Activated T-helper 17 cell treated with anti-CD3 and anti-CD28 coated beads, Interleukin-2, amount 50 U/mL, for 72 hours (primary cell): ENCODE results near the gene ALOX12B. TPM values are rescaled to one million over a fixed set of nuclear protein-coding genes. Genes with fewer than 3 reads are reported as not detected.
"Not testable (repeated sequence)": the region's sequence is repeated elsewhere in the genome, so short reads cannot be mapped to it uniquely, and the experiment has no call there.

ENCODE experiments used
- ATAC-seq: fragments of 150-1000 bp; cut with Tn5 transposase; replicated peaks from 2 replicates; pipeline ENCODE4 v1.10.0; 2021; ENCODE audit warnings: mild to moderate bottlenecking, moderate library complexity
- H3K27ac Mint-ChIP-seq: one replicate; pipeline ENCODE4 v1.8.0; 2022; ENCODE audit warnings: mixed read lengths
- H3K27me3 Mint-ChIP-seq: one replicate; pipeline ENCODE4 v1.8.0; 2022; ENCODE audit warnings: mixed read lengths
- H3K36me3 Mint-ChIP-seq: one replicate; pipeline ENCODE4 v1.8.0; 2022; ENCODE audit warnings: low read depth, mild to moderate bottlenecking, mixed read lengths
- H3K4me1 Mint-ChIP-seq: one replicate; pipeline ENCODE4 v1.8.0; 2022; ENCODE audit warnings: mixed read lengths
- H3K4me3 Mint-ChIP-seq: one replicate; pipeline ENCODE4 v1.8.0; 2022; ENCODE audit warnings: mild to moderate bottlenecking, mixed read lengths
- H3K9me3 Mint-ChIP-seq: one replicate; pipeline ENCODE4 v1.8.0; 2022; ENCODE audit warnings: mixed read lengths
- total RNA-seq, 2 donors: library from RNA; stranded (reverse); gene quantifications; one replicate each; pipeline ENCODE4 v1.2.3, GENCODE V29; 2022

ALOX12B gene
- total RNA-seq, 2 donors from 2014 or later: 1.1 to 6.2 TPM

DNA sequence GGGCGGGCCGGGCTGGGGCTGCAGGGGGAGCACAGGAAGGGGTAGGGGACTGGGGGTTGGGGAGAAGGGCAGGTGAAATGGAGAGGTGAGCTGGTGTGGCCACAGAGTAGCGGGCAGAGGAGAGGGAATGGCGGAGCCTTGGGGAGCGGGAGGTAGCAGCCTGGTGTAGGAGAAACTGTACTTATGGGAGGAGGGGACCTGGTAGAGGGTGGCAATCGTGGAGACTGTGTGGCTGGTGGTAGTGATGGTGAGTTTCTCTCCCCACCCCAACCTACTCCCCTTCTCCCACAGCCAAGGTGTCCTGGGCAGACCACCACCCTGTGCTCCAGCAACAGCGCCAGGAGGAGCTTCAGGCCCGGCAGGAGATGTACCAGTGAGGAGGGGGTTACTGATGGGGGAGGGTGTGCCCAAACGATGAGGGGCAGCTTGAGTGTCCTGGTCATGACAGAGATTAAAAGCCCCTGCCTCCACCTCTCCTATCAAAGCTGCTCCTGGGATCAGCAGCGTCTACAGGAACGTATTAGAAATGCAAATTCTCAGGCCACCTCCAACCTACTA, 47.8 kb downstream of the ALOX12B start:
- Mint-ChIP-seq H3K27me3 (peaks cover 21% of the 10 kb centered on the region), H3K9me3 (no peaks in the 10 kb centered on the region)
- no peak for ATAC-seq

DNA sequence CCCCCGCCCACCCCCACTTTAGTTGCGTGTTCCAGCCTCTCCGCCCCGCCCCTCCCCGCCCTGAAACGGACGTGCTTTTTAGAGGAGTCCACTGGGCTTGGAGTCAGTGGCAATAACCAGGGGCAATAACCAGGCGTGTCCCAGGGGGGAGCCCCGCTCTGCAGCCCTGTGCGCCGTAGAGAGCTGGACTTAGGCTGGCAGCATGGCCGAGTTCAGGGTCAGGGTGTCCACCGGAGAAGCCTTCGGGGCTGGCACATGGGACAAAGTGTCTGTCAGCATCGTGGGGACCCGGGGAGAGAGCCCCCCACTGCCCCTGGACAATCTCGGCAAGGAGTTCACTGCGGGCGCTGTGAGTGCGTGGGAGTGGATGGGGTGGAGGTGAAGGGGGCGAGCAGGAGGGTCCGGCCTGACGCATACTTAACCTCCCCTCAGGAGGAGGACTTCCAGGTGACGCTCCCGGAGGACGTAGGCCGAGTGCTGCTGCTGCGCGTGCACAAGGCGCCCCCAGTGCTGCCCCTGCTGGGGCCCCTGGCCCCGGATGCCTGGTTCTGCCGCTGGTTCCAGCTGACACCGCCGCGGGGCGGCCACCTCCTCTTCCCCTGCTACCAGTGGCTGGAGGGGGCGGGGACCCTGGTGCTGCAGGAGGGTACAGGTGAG, 48.4 kb downstream of the ALOX12B start, which contains the start of gene ALOX15B:
ALOX15B (plus strand) TSS at position 106 of the 657 bp plus-strand sequence; CDS start at position 203, 97 bp downstream.
- Mint-ChIP-seq H3K27me3 (peaks cover 25% of the 10 kb centered on the region), H3K4me3 (no peak within 1 kb of the TSS), H3K4me1 (no peaks in the 10 kb centered on the region), H3K36me3 (no peaks in the 10 kb centered on the region), H3K27ac (no peak within 1 kb of the TSS), H3K9me3 (no peaks in the 10 kb centered on the region)
- ATAC-seq: no peak

More for the DNA sequence above, 47.8 kb downstream of the ALOX12B start:
- H3K4me1 Mint-ChIP-seq: no peaks in the 10 kb centered on the region
- H3K36me3 Mint-ChIP-seq: no peaks in the 10 kb centered on the region
- H3K27ac Mint-ChIP-seq: no peak overlapping the region
- H3K4me3 Mint-ChIP-seq: no peak overlapping the region

DNA sequence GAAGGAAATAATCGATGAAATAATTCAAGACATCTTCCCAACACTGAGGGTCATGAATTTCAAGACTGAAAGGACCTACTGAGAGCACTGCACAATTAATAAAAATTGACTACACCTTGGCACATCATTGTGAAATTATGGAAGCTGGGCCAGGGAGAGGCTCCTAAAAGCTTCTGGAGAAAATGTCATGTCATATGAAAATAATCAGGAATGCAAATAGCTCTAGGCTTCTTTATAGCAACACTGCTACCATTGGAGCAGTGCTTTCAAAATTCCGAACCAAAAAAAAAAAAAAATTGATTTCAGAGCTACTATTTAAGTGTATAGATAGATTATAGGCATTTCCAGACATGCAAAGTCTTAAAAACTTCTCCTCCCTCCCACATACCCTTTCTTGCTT, 55.1 kb downstream of the ALOX12B start:
- no peaks in the 10 kb centered on the region for H3K36me3 Mint-ChIP-seq
- H3K4me1 Mint-ChIP-seq: no peaks in the 10 kb centered on the region
- no peak for ATAC-seq
- H3K4me3 Mint-ChIP-seq: no peak overlapping the region
- H3K27ac Mint-ChIP-seq: no peak overlapping the region
- peaks cover 33% of the 10 kb centered on the region for H3K27me3 Mint-ChIP-seq
- no peaks in the 10 kb centered on the region for H3K9me3 Mint-ChIP-seq

DNA sequence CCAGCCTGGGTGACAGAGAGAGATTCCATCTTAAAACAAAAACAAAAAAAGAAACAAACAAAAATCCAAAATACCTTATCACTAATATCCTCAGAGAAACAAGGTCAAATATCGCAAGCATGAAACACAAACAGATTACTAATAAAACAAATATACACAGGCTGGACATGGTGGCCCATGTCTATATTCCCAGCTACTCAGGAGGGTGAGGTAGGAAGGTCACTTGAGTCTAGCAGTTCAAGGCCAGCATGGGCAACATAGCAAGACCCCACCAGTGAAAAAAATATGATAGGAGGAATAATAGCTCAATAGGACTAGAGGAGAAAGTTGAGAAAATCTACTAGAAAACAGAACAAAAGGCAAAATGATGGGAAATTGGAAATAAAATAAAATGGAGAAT, 55.6 kb downstream of the ALOX12B start:
- no peaks in the 10 kb centered on the region for H3K36me3 Mint-ChIP-seq
- H3K4me1 Mint-ChIP-seq: no peaks in the 10 kb centered on the region
- peaks cover 35% of the 10 kb centered on the region for H3K27me3 Mint-ChIP-seq
- no peak overlapping the region for H3K4me3 Mint-ChIP-seq
- H3K27ac Mint-ChIP-seq: no peak overlapping the region
- H3K9me3 Mint-ChIP-seq: no peaks in the 10 kb centered on the region
- no peak for ATAC-seq

DNA sequence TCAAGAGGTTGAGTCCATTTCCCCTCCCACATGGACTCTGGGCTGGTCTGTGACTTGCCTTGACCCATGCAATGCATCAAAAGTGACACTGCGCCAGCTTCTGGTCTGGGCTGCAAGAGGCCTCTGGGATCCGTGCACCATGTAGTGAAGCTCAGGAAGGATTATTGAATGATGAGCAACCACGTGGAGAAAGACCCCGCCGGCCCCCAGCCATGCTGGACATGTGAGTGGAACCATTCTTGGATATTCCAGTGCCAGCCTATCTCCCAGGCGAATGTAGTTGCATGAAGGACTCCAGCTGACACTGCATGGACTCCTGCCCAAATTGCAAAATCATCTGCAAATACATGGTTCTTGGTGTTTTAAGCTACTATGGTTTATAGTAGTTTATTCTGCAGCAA, 56.3 kb downstream of the ALOX12B start:
- no peak overlapping the region for H3K27ac Mint-ChIP-seq
- H3K4me3 Mint-ChIP-seq: no peak overlapping the region
- H3K9me3 Mint-ChIP-seq: no peaks in the 10 kb centered on the region
- no peak for ATAC-seq
- no peaks in the 10 kb centered on the region for H3K36me3 Mint-ChIP-seq
- H3K27me3 Mint-ChIP-seq: peaks cover 37% of the 10 kb centered on the region
- H3K4me1 Mint-ChIP-seq: no peaks in the 10 kb centered on the region

DNA sequence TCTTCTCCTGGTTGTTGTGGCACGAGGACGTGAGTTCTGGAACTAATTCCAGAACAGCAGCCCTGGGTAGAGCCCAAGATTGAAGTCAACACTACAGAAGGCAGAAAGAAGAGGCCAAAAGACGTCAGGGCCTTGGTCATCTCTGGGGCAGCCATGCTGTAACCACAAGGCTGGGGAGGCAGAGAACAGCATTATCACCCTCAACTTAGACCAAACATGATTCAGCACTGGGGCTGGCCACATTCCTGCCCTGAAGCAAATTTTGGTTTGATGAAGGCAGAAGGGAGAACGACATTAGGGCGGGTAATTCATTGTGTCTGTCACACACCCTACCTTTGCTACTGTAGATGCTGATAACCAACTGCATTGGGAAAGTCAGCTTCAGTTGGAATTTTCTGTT, 58.4 kb downstream of the ALOX12B start:
- Mint-ChIP-seq H3K4me1 (no peaks in the 10 kb centered on the region), H3K9me3 (no peaks in the 10 kb centered on the region), H3K36me3 (no peaks in the 10 kb centered on the region), H3K27ac (no peak overlapping the region), H3K4me3 (no peak overlapping the region), H3K27me3 (peaks cover 42% of the 10 kb centered on the region)
- ATAC-seq: no peak

DNA sequence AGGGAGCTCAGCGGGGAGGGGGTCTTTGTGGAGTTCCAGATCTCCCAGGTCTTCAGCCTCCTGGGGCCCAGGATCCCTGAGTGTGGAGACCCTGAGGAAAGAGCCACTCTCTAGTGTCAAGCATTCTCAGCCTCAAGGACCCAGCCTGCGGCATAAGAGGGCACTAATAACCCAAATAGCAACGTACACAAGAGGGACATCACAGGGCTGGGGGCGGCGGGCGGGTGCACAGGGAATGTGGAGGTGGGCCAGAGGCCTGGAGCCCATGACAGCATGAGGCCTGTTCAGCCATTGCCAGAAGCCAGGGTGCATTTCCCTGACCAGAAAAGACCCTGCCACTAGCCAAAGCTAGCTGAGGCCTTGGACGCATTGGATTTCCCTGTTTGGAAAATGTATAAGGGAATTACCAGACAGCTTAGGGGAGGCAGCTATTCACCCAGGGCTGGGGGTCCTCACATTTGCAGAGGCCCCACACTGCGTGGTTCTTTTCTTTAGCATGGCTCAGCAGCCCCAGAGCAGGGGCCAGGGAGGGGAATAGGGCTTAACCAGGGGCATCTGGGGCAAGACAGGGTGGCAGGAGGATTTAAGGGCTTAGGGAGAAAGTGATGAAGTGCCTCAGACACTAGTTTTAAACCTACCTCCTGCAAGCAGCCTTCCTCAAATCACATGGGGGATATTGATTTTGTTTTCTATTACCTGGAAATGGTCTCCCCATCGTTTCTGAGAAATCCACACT, 62.2 kb downstream of the ALOX12B start:
- no peaks in the 10 kb centered on the region for H3K9me3 Mint-ChIP-seq
- H3K27ac Mint-ChIP-seq: no peak overlapping the region
- H3K4me3 Mint-ChIP-seq: no peak overlapping the region
- no peak for ATAC-seq
- H3K36me3 Mint-ChIP-seq: no peaks in the 10 kb centered on the region
- peaks cover 39% of the 10 kb centered on the region for H3K27me3 Mint-ChIP-seq
- H3K4me1 Mint-ChIP-seq: no peaks in the 10 kb centered on the region

DNA sequence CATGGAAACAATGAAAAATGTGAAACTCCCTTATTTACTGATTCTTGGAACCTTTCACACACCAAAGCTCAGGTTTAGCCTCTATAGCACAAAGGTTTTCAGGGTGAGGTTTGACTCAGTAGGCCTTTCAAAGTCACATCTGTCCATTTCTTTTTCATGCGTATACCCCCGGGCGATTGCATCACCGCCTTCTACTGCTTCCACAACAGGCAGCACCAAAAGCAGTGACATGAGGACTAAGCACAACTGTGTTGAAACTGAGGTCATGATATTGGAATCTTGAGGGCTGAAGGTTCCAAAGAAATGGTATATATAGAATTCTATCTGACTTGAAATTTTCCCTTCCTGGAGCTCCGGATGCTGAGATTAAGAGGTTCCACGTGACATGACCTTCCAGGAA, 63.4 kb downstream of the ALOX12B start:
- not testable (repeated sequence) for H3K4me3 Mint-ChIP-seq, H3K27ac Mint-ChIP-seq, ATAC-seq, H3K36me3 Mint-ChIP-seq, H3K9me3 Mint-ChIP-seq, H3K4me1 Mint-ChIP-seq
- H3K27me3 Mint-ChIP-seq: peaks cover 43% of the 10 kb centered on the region

Other genes with a start within 250 kb of the ALOX12B start
- 1 to 10 TPM; 1.6 to 3.2 TPM for gene TMEM88, start 232.7 kb downstream of the ALOX12B start, total RNA-seq
- 100 to 1,000 TPM in 1 of 2 donors, 10 to 100 TPM in 1; 61.3 to 111 TPM for gene NAA38, start 230.2 kb downstream of the ALOX12B start, total RNA-seq
- gene CYB5D1, start 229.7 kb downstream of the ALOX12B start, total RNA-seq: 10 to 100 TPM; 14.8 to 19.4 TPM
- 100 to 1,000 TPM; 154 to 217 TPM for gene CHD3, start 198.9 kb downstream of the ALOX12B start, total RNA-seq
- 10 to 100 TPM in 1 of 2 donors, 1 to 10 TPM in 1; 2.4 to 11.7 TPM for gene RNF227, start 171.4 kb downstream of the ALOX12B start, total RNA-seq
- 10 to 100 TPM in 1 of 2 donors, 1 to 10 TPM in 1; 8.6 to 11.9 TPM for gene KCNAB3, start 157.9 kb downstream of the ALOX12B start, total RNA-seq
- 100 to 1,000 TPM; 179 to 180 TPM for gene TRAPPC1, start 155.8 kb downstream of the ALOX12B start, total RNA-seq
- gene CNTROB, start 155.5 kb downstream of the ALOX12B start, total RNA-seq: 100 to 1,000 TPM in 1 of 2 donors, 10 to 100 TPM in 1; 74.0 to 152 TPM
- gene GUCY2D, start 85.1 kb downstream of the ALOX12B start, total RNA-seq: under 1 TPM; 0.15 to 0.77 TPM
- under 1 TPM in 1 of 2 donors, not detected in 1; 0.61 TPM for gene ALOX15B, start 48.7 kb downstream of the ALOX12B start, total RNA-seq
- gene ALOXE3, start 30.8 kb upstream of the ALOX12B start, total RNA-seq: 1 to 10 TPM in 1 of 2 donors, under 1 TPM in 1; 0.13 to 1.3 TPM
- 10 to 100 TPM in 1 of 2 donors, 1 to 10 TPM in 1; 2.9 to 10.0 TPM for gene HES7, start 36.4 kb upstream of the ALOX12B start, total RNA-seq
- 100 to 1,000 TPM in 1 of 2 donors, 10 to 100 TPM in 1; 52.0 to 269 TPM for gene PER1, start 64.7 kb upstream of the ALOX12B start, total RNA-seq
- gene VAMP2, start 75.2 kb upstream of the ALOX12B start, total RNA-seq: 10 to 100 TPM; 41.7 to 66.2 TPM
- gene TMEM107, start 88.7 kb upstream of the ALOX12B start, total RNA-seq: 10 to 100 TPM; 43.3 to 45.3 TPM
- gene BORCS6, start 102.5 kb upstream of the ALOX12B start, total RNA-seq: 1 to 10 TPM; 4.7 to 7.0 TPM
- gene AURKB, start 122.9 kb upstream of the ALOX12B start, total RNA-seq: 100 to 1,000 TPM; 158 to 161 TPM
- gene CTC1, start 160.3 kb upstream of the ALOX12B start, total RNA-seq: 10 to 100 TPM; 53.8 to 80.4 TPM
- 100 to 1,000 TPM in 1 of 2 donors, 10 to 100 TPM in 1; 53.9 to 143 TPM for gene PFAS, start 161.6 kb upstream of the ALOX12B start, total RNA-seq
- gene RANGRF, start 201.0 kb upstream of the ALOX12B start, total RNA-seq: 10 to 100 TPM; 44.9 to 56.0 TPM
- gene SLC25A35, start 207.7 kb upstream of the ALOX12B start, total RNA-seq: 1 to 10 TPM; 3.6 to 4.3 TPM
- not detected for gene ARHGEF15, start 222.5 kb upstream of the ALOX12B start, total RNA-seq